K562 (cell line): ENCODE measurements around the gene SLC44A5. TPM values are rescaled to one million over a fixed set of nuclear protein-coding genes. Genes with fewer than 3 reads are reported as not detected.

Experiments
- ATAC-seq: fragments of 200-7000 bp; cut with Tn5 transposase; 3 replicates; pipeline ENCODE4 v1.9.1; 2020; ENCODE audit warnings: moderate library complexity
- BruUV-seq: library from RNA; stranded (reverse); fragments of 400-500 nt; replicated peaks from 2 replicates; lab custom pipeline; 2021; lab: Mats Ljungman, UMichigan
- CTCF ChIA-PET: fragments of 300-600 bp; formaldehyde crosslinking; extraction: SDS; loops from one replicate; lab custom pipeline; 2021; ENCODE audit warnings: low intra/inter-chr PET ratio; lab: Yijun Ruan, JAX
- POLR2A ChIA-PET: fragments of 300-600, 350-650 bp; sonication (Branson Sonifier 250); formaldehyde crosslinking; extraction: SDS; loops from one replicate; lab custom pipeline; 2021; ENCODE audit warnings: antibody characterized with exemption, inconsistent platforms; lab: Yijun Ruan, JAX
- DNase-seq, 4 experiments: peaks; one replicate each; pipeline versions ENCODE4 v3.0.0 to v3.0.0-alpha.2; 2011 to 2018; ENCODE audit warnings: low spot score in 3 of 4, mixed read lengths in 3 of 4; ENCODE audit errors: extremely low read depth in 1 of 4
- FAIRE-seq: peaks from 2 replicates; lab custom pipeline; 2011; peaks lifted over from hg19 to GRCh38; lab: Jason Lieb, UNC
- H2AFZ ChIP-seq: 2 replicates; pipeline ENCODE4 v1.6.0; 2011; ENCODE audit warnings: low read depth, low read length, control low read depth, inconsistent platforms
- H3K27ac ChIP-seq: fragments of 200-600 bp; 3 replicates; pipeline ENCODE4 v1.8.0; 2011; ENCODE audit warnings: low read depth, mild to moderate bottlenecking, control low read depth, inconsistent platforms, low read length, moderate library complexity, mixed read lengths; ENCODE audit errors: extremely low read depth
- H3K27me3 ChIP-seq, 2 experiments: fragments of 300-600 bp in 1 of 2; 2 replicates in 1 of 2; 3 replicates in 1 of 2; pipeline versions ENCODE4 v1.6.0 to v1.8.0; 2011; ENCODE audit warnings: inconsistent platforms in 2 of 2, low read length in 2 of 2, mild to moderate bottlenecking in 1 of 2, mixed read lengths in 1 of 2, moderate library complexity in 1 of 2; ENCODE audit not compliant: control insufficient read depth in 2 of 2, insufficient read depth in 2 of 2
- H3K36me3 ChIP-seq: fragments of 300-600 bp; 3 replicates; pipeline ENCODE4 v1.8.0; 2011; ENCODE audit warnings: mild to moderate bottlenecking, low read length, inconsistent platforms; ENCODE audit not compliant: control insufficient read depth, insufficient read depth
- H3K4me1 ChIP-seq, 2 experiments: fragments of 200-600 bp in 1 of 2; replicated peaks in 1 of 2; 2 replicates in 1 of 2; 3 replicates in 1 of 2; pipeline versions ENCODE4 v1.5.1 to v1.8.0; 2011; ENCODE audit warnings: inconsistent platforms in 2 of 2, low read length in 2 of 2, mild to moderate bottlenecking in 1 of 2, mixed read lengths in 1 of 2, moderate library complexity in 1 of 2; ENCODE audit not compliant: control insufficient read depth in 2 of 2, insufficient read depth in 2 of 2
- H3K4me2 ChIP-seq: 2 replicates; pipeline ENCODE4 v1.6.1; 2011; ENCODE audit warnings: low read length, control low read depth, inconsistent platforms, mixed read lengths; ENCODE audit not compliant: insufficient read depth
- H3K4me3 ChIP-seq: fragments of 200-600 bp; sonication (generic), shearing (Covaris generic); 2 replicates; pipeline ENCODE4 v1.5.1; 2016; ENCODE audit warnings: control low read depth, inconsistent platforms
- H3K79me2 ChIP-seq: fragments of 200-600 bp; 3 replicates; pipeline ENCODE4 v1.8.0; 2011; ENCODE audit warnings: low read length, inconsistent platforms; ENCODE audit not compliant: control insufficient read depth, insufficient read depth
- H3K9ac ChIP-seq, 2 experiments: 2 replicates each; pipeline versions ENCODE4 v1.6.0 to v1.6.1; 2011; ENCODE audit warnings: low read depth in 2 of 2, low read length in 2 of 2, control low read depth in 1 of 2, inconsistent platforms in 1 of 2, mild to moderate bottlenecking in 1 of 2, mixed read lengths in 1 of 2; ENCODE audit not compliant: insufficient read depth in 1 of 2
- H3K9me1 ChIP-seq: one replicate; pipeline ENCODE4 v1.6.0; 2011; ENCODE audit warnings: inconsistent platforms, mild to moderate bottlenecking, low read length, moderate library complexity; ENCODE audit not compliant: control insufficient read depth, insufficient read depth
- H3K9me3 ChIP-seq: replicated peaks from 2 replicates; pipeline ENCODE4 v1.5.1; 2011; ENCODE audit warnings: low read depth, low read length, inconsistent platforms; ENCODE audit not compliant: control insufficient read depth, insufficient read depth
- H4K20me1 ChIP-seq: replicated peaks from 2 replicates; pipeline ENCODE4 v1.6.1; 2011; ENCODE audit warnings: low read length, inconsistent platforms, mixed read lengths; ENCODE audit not compliant: control insufficient read depth, insufficient read depth
- CTBP1 ChIP-seq: fragments of 450-650 bp; IDR thresholded peaks from 2 replicates; pipeline ENCODE4 v1.6.1; 2016; ENCODE audit warnings: borderline replicate concordance
- FOXM1 ChIP-seq, 2 experiments: fragments of 450-650 bp in 1 of 2; sonication (generic) in 1 of 2; formaldehyde crosslinking in 1 of 2; IDR thresholded peaks; 2 replicates each; pipeline versions ENCODE4 v1.6.1 to v1.9.0; 2017 to 2022; ENCODE audit warnings: low read depth in 2 of 2, mild to moderate bottlenecking in 2 of 2, missing genetic modification reagents in 1 of 2, moderate library complexity in 1 of 2
- HES1 ChIP-seq: fragments of 450-650 bp; IDR thresholded peaks from 2 replicates; pipeline ENCODE4 v1.6.1; 2016; ENCODE audit warnings: low read depth, mild to moderate bottlenecking, moderate library complexity
- NCOR1 ChIP-seq: fragments of 450-650 bp; IDR thresholded peaks from 2 replicates; pipeline ENCODE4 v1.6.1; 2016; ENCODE audit warnings: mild to moderate bottlenecking, moderate library complexity
- RAD21 ChIP-seq, 2 experiments: fragments of 250-450 bp in 1 of 2; fragments of 450-650 bp in 1 of 2; sonication (Bioruptor Pico) in 1 of 2; formaldehyde crosslinking in 1 of 2; IDR thresholded peaks in 1 of 2; conservative IDR thresholded peaks in 1 of 2; 2 replicates each; pipeline versions ENCODE4 v1.4.0 to v1.8.0; 2020 to 2022; ENCODE audit warnings: mild to moderate bottlenecking in 2 of 2, moderate library complexity in 1 of 2
- SAFB2 ChIP-seq: fragments of 200-400 bp; formaldehyde crosslinking; IDR thresholded peaks from 2 replicates; pipeline ENCODE4 v1.6.1; 2018; ENCODE audit warnings: borderline replicate concordance, low read length, low read depth, moderate library complexity; ENCODE audit not compliant: severe bottlenecking
- ZNF695 ChIP-seq: fragments of 450-650 bp; formaldehyde crosslinking; IDR thresholded peaks from 2 replicates; pipeline ENCODE4 v1.4.0; 2020; ENCODE audit warnings: mild to moderate bottlenecking, moderate library complexity
- WGBS: fragments of 100-300 bp; shearing (Covaris generic); methylation state at CpG from one replicate; pipeline ENCODE4 v1.1.6; 2016; ENCODE audit warnings: low coverage, mixed read lengths; ENCODE audit not compliant: insufficient coverage; ENCODE audit errors: missing lambda C conversion rate; 5-methylcytosine and 5-hydroxymethylcytosine counted together
- in situ Hi-C: fragments of 300-500 bp; cut with MboI; formaldehyde crosslinking; loops from 4 replicates; pipeline ENCODE4 v1.15.0; 2018; ENCODE audit warnings: inconsistent platforms, mixed read lengths
- intact Hi-C: fragments of 100-400 bp; cut with micrococcal nuclease; formaldehyde crosslinking; loops from 2 replicates; pipeline ENCODE4 v1.14.2; 2022
- polyA plus RNA-seq, 8 experiments: library from polyadenylated mRNA; depleted of rRNA in 4 of 8; stranded (reverse) in 5 of 8; unstranded in 3 of 8; fragments of >200 nt; fragmentation: Nextera tagmentation in 2 of 8; fragmentation: Illumina TruSeq in 1 of 8; extraction: Ambion mirVana in 2 of 8; extraction: Trizol in 1 of 8; gene quantifications; 2 replicates each; pipeline versions ENCODE4 v1.2.1 to v1.2.3, GENCODE V29; 2011 to 2014; ENCODE audit warnings: inconsistent platforms in 1 of 8, missing spikeins in 1 of 8
- total RNA-seq, 7 experiments: library from RNA; depleted of rRNA in 6 of 7; stranded (reverse); fragments of >200 nt in 6 of 7; fragmentation: Illumina TruSeq in 2 of 7; extraction: Trizol in 2 of 7; gene quantifications; 2 replicates each; pipeline versions ENCODE4 v1.2.1 to v1.2.3, GENCODE V29; 2011 to 2021; ENCODE audit warnings: low replicate concordance in 1 of 7

SLC44A5 gene
- total and polyA plus RNA-seq, 9 of the 15 experiments (the other 6 are each of a cell fraction or from before 2014, with no cell fraction given): 1.2 to 10.1 (median 3.2) TPM

GRCh38 chr1:75265792-75266191 is 345.1 kb downstream of the SLC44A5 start (continued):
- TF ChIP-seq RAD21 (CRISPR knock-in tag; conservative IDR thresholded peaks at IDR 0.05 in 1 of 2, IDR thresholded peaks at IDR 0.05 in 1 of 2): peak; percentile 86 to 91
- no peak for TF ChIP-seq CTBP1
- TF ChIP-seq FOXM1 (IDR thresholded peaks at IDR 0.05; ENCODE audit: low read depth): 0 out of 2 replicates have a peak, but pooled peaks have one; percentile 13
- TF ChIP-seq FOXM1 (CRISPR knock-in tag; IDR thresholded peaks at IDR 0.05; ENCODE audit: low read depth): no peak
- TF ChIP-seq ZNF695: no peak

GRCh38 chr1:75264112-75264511 is 346.8 kb downstream of the SLC44A5 start:
- no peaks in the 10 kb centered on the region for H3K4me1 ChIP-seq
- DNase-seq (no peak), FAIRE-seq (no peak), ATAC-seq (no peak)
- H3K27me3 ChIP-seq: no peaks in the 10 kb centered on the region
- ChIA-PET POLR2A (no interaction called here), CTCF (interaction anchor here (0.6 kb wide), 1 partner anchor 426 kb away, joined by 3 read pairs; no protein-coding TSS in a partner anchor)
- no peaks in the 10 kb centered on the region for H3K9me3 ChIP-seq
- no peak overlapping the region for H2AFZ ChIP-seq
- no peak overlapping the region for H3K4me3 ChIP-seq
- no peak for TF ChIP-seq SAFB2
- TF ChIP-seq HES1: no peak
- TF ChIP-seq NCOR1: no peak
- no TSS peak for BruUV-seq
- H3K36me3 ChIP-seq: no peaks in the 10 kb centered on the region
- H3K9me1 ChIP-seq: no peaks in the 10 kb centered on the region
- intact Hi-C loops (loop anchor here (10.0 kb wide), 1 partner anchor 461 kb away; the partner anchor contains the start of gene ACADM), in situ Hi-C loops (no loop called here)
- H3K79me2 ChIP-seq: no peaks in the 10 kb centered on the region
- no peak overlapping the region for H3K27ac ChIP-seq
- 0% methylated on average over 1 of the region's 1 CpG for whole genome bisulfite sequencing
- no peak overlapping the region for H3K4me2 ChIP-seq
- no peak overlapping the region for H3K9ac ChIP-seq
- H4K20me1 ChIP-seq: no peaks in the 10 kb centered on the region
